ENCODE results near the gene COL26A1.

DNA sequence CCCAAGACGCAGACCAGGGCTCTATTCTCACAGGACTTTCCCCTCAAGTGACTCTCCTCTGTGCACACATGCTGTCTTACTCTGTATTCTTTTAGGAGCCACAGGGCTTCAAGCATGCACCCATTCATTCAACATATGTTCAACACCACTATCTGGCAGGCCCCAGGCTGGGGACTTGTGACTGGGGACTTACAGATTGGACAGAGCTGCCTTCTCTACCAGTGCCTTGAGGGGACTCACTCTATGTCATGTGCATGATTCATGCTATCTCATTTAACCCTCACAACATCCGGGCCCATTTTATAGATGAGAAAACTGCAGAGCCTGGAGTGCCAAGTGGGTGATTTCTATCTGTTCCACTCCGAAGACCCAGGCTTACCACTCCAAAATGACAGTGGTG, 232.1 kb downstream of the COL26A1 start:
- TF ChIP-seq, protein P1, sequence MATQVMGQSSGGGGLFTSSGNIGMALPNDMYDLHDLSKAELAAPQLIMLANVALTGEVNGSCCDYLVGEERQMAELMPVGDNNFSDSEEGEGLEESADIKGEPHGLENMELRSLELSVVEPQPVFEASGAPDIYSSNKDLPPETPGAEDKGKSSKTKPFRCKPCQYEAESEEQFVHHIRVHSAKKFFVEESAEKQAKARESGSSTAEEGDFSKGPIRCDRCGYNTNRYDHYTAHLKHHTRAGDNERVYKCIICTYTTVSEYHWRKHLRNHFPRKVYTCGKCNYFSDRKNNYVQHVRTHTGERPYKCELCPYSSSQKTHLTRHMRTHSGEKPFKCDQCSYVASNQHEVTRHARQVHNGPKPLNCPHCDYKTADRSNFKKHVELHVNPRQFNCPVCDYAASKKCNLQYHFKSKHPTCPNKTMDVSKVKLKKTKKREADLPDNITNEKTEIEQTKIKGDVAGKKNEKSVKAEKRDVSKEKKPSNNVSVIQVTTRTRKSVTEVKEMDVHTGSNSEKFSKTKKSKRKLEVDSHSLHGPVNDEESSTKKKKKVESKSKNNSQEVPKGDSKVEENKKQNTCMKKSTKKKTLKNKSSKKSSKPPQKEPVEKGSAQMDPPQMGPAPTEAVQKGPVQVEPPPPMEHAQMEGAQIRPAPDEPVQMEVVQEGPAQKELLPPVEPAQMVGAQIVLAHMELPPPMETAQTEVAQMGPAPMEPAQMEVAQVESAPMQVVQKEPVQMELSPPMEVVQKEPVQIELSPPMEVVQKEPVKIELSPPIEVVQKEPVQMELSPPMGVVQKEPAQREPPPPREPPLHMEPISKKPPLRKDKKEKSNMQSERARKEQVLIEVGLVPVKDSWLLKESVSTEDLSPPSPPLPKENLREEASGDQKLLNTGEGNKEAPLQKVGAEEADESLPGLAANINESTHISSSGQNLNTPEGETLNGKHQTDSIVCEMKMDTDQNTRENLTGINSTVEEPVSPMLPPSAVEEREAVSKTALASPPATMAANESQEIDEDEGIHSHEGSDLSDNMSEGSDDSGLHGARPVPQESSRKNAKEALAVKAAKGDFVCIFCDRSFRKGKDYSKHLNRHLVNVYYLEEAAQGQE (IDR thresholded peaks at IDR 0.05; ENCODE audit: insufficient read depth in 1 of 2, low read depth in 2 of 2, low read length in 2 of 2): no peak
- TF ChIP-seq SIN3A (IDR thresholded peaks at IDR 0.05; ENCODE audit: borderline replicate concordance, insufficient read depth, low read length) (no peak), POLR2AphosphoS5 (IDR thresholded peaks at IDR 0.05; ENCODE audit: low read depth, low read length) (no peak), TAF1 (IDR thresholded peaks at IDR 0.05; ENCODE audit: borderline replicate concordance, insufficient read depth, low read length) (no peak)

Data from PFSK-1 (cell line).